Upper lobe of left lung (tissue), 6 donors: ENCODE results near the gene MTTP. TPM values are rescaled to one million over a fixed set of nuclear protein-coding genes. Genes with fewer than 3 reads are reported as not detected.

Experiments
- ATAC-seq, 2 donors: fragments of 200-7000 bp; cut with Tn5 transposase; one replicate each; pipeline ENCODE4 v1.9.1; 2022; ENCODE audit warnings: mild to moderate bottlenecking in 2 of 2, moderate library complexity in 2 of 2; ENCODE audit not compliant: low FRiP score in 2 of 2
- DNase-seq, 2 donors: peaks; one replicate each; pipeline ENCODE4 v3.0.0-alpha.2; 2019 to 2020
- H3K27ac ChIP-seq, 4 donors: fragments of 200-600 bp; sonication (generic); one replicate each; pipeline ENCODE4 v1.5.1; 2016 to 2019
- H3K27me3 ChIP-seq, 4 donors: fragments of 200-600 bp; sonication (generic); one replicate each; pipeline ENCODE4 v1.5.1; 2017 to 2019
- H3K36me3 ChIP-seq, 4 donors: fragments of 200-600 bp; sonication (generic); one replicate each; pipeline ENCODE4 v1.5.1; 2016 to 2019
- H3K4me1 ChIP-seq, 4 donors: fragments of 200-600 bp; sonication (generic); one replicate each; pipeline ENCODE4 v1.5.1; 2018 to 2019
- H3K4me3 ChIP-seq, 4 donors: fragments of 200-600 bp; sonication (generic); one replicate each; pipeline ENCODE4 v1.5.1; 2017 to 2019; ENCODE audit warnings: mild to moderate bottlenecking in 2 of 4, moderate library complexity in 1 of 4
- H3K9me3 ChIP-seq, 4 donors: fragments of 200-600 bp; sonication (generic); one replicate each; pipeline ENCODE4 v1.5.1; 2018 to 2019
- EP300 ChIP-seq, 4 donors: sonication (generic); formaldehyde crosslinking; IDR thresholded peaks; one replicate each; pipeline ENCODE4 v1.5.1; 2017; ENCODE audit warnings: antibody characterized with exemption in 4 of 4, control low read depth in 2 of 4
- POLR2A ChIP-seq, 4 donors: fragments of 450-650 bp; IDR thresholded peaks; one replicate each; pipeline ENCODE4 v1.5.1; 2016 to 2017; ENCODE audit warnings: antibody characterized with exemption in 4 of 4, mild to moderate bottlenecking in 2 of 4
- POLR2AphosphoS5 ChIP-seq, 2 donors: sonication (generic); formaldehyde crosslinking; IDR thresholded peaks; one replicate each; pipeline ENCODE4 v1.5.1; 2017; ENCODE audit warnings: antibody characterized with exemption in 2 of 2
- WGBS, 2 donors: methylation state at CpG; one replicate each; pipeline ENCODE4 v1.1.5; 2017 to 2018; 5-methylcytosine and 5-hydroxymethylcytosine counted together
- total RNA-seq, 6 donors: library from RNA; depleted of rRNA in 4 of 6; stranded (reverse); fragments of >200 nt in 4 of 6; gene quantifications; one replicate each; pipeline versions ENCODE4 v1.1.0 to v1.2.1, GENCODE V29; 2016 to 2021
- TF ChIP-seq, protein P1 (sequence below), 6 experiments: fragments of 450-650 bp in 4 of 6; fragments of 200-600 bp in 2 of 6; sonication (generic) in 2 of 6; IDR thresholded peaks; one replicate each; pipeline ENCODE4 v1.5.1; 2016 to 2019; ENCODE audit warnings: antibody characterized with exemption in 6 of 6
- donor health status: DM: no; HTN: no; CAD: no; lungs with moderate emphysema.
- donor health status: DM: no; HTN: yes; CAD: no; lungs with severe emphysema.

Gene MTTP
- total RNA-seq, 6 donors from 2014 or later, result 0.22 to 0.79 (median 0.47) TPM; not detected in 1

DNA sequence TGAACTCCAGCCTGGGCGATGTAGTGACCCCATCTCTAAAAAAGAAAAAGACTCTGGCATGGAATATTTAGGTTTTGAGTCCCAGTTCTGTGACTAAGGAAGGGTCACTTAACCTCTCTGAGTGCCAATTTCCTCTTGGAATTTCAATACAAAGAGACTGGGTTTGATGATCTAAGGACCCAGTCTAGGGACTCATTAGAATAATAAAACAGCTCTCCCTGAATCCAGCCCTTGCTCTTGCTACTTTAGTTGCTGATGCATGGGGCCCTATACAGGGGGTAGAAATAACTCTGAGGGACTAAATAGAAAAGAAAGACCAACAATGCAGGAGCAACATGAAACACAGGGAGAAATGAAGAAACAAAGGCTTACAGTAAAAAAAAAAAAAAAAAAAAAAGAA lies 70.4 kb downstream of the MTTP start:
- WGBS, 2 donors, result 94 to 100% methylated on average over 1 of the region's 1 CpG
- Histone ChIP-seq H3K4me1 (no peaks in the 10 kb centered on the region), H3K9me3 (no peaks in the 10 kb centered on the region), H3K27me3 (no peaks in the 10 kb centered on the region), H3K36me3 (no peaks in the 10 kb centered on the region), H3K27ac (no peak overlapping the region), H3K4me3 (no peak overlapping the region)
- ATAC-seq (no peak), DNase-seq (no peak)
- TF ChIP-seq POLR2AphosphoS5 (IDR thresholded peaks at IDR 0.05) (no peak), POLR2A (IDR thresholded peaks at IDR 0.05) (no peak), EP300 (IDR thresholded peaks at IDR 0.05) (no peak)
- TF ChIP-seq, protein P1, sequence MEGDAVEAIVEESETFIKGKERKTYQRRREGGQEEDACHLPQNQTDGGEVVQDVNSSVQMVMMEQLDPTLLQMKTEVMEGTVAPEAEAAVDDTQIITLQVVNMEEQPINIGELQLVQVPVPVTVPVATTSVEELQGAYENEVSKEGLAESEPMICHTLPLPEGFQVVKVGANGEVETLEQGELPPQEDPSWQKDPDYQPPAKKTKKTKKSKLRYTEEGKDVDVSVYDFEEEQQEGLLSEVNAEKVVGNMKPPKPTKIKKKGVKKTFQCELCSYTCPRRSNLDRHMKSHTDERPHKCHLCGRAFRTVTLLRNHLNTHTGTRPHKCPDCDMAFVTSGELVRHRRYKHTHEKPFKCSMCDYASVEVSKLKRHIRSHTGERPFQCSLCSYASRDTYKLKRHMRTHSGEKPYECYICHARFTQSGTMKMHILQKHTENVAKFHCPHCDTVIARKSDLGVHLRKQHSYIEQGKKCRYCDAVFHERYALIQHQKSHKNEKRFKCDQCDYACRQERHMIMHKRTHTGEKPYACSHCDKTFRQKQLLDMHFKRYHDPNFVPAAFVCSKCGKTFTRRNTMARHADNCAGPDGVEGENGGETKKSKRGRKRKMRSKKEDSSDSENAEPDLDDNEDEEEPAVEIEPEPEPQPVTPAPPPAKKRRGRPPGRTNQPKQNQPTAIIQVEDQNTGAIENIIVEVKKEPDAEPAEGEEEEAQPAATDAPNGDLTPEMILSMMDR (IDR thresholded peaks at IDR 0.05), result no peak

DNA sequence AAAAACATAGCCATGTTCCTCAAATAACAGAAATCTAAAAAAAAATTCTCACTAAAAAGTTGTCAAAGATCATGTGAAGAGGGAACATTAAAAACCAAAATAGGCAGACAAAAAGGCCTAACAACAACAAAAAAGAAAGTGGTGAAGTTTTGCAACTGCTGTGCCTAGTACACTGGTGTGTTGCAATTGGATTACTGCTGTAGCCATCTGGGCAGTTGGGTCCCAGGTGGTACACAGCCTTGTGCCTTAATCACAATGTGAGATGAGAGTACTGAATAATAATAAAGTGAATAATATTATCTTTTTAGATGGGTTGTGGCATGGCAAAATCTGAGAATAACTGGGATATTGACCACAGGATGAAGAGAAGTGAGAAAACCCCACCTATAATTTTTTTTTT lies 71.0 kb downstream of the MTTP start:
- no peak for DNase-seq
- Histone ChIP-seq H3K27me3 (no peaks in the 10 kb centered on the region), H3K27ac (no peak overlapping the region), H3K4me3 (no peak overlapping the region), H3K9me3 (no peaks in the 10 kb centered on the region), H3K36me3 (no peaks in the 10 kb centered on the region), H3K4me1 (no peaks in the 10 kb centered on the region)
- no peak for ATAC-seq
- TF ChIP-seq POLR2AphosphoS5 (IDR thresholded peaks at IDR 0.05), result no peak
- TF ChIP-seq POLR2A (IDR thresholded peaks at IDR 0.05), result no peak
- no peak for TF ChIP-seq EP300 (IDR thresholded peaks at IDR 0.05)
- TF ChIP-seq, protein P1 (IDR thresholded peaks at IDR 0.05), result no peak

DNA sequence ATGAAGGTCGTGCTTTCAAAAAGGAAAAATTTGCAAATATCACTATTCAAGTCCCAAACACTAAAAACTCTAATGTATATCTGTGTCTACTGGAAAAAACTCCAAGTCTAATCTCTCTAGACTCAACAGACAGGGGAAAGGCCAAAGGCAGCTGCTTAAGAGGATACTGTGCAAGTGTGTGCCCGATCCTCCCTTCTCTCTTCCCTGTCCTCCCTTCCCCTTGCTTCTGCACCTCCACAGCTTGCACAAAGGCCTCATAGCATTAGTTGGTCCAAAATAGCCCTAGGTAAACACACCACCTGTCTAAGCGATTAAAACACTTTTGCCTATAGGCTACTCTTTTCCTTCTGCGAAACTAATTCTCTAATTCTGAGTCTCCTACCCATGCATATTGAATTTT lies 72.4 kb downstream of the MTTP start:
- H3K4me3 ChIP-seq, result no peak overlapping the region
- DNase-seq (no peak), ATAC-seq (no peak)
- no peaks in the 10 kb centered on the region for H3K27me3 ChIP-seq
- no peaks in the 10 kb centered on the region for H3K4me1 ChIP-seq
- 87% methylated on average over 4 of the region's 4 CpGs for WGBS, 2 donors
- no peaks in the 10 kb centered on the region for H3K36me3 ChIP-seq
- no peak for TF ChIP-seq EP300 (IDR thresholded peaks at IDR 0.05)
- TF ChIP-seq POLR2AphosphoS5 (IDR thresholded peaks at IDR 0.05), result no peak
- TF ChIP-seq POLR2A (IDR thresholded peaks at IDR 0.05), result no peak
- TF ChIP-seq, protein P1 (IDR thresholded peaks at IDR 0.05), result no peak
- no peak overlapping the region for H3K27ac ChIP-seq
- no peaks in the 10 kb centered on the region for H3K9me3 ChIP-seq

DNA sequence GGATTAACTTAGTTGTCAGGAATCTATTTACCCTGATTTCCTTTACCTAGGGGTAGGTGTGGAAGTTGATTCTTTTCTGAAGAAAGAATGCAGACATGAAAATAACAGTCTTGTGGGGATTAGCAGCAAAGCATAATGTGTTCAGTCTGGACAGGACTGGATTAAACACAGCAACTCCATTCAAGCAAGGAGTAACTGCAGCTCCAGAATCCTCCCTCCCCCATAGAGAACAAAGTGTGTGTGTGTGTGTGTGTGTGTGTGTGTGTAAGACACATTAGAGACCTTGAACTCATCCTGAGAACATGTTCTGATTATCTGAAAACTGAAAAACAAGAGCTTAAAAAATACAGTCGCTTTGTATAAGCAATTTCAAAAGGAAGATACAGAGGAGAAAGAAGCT lies 73.7 kb downstream of the MTTP start:
- Histone ChIP-seq H3K27ac (no peak overlapping the region), H3K27me3 (no peaks in the 10 kb centered on the region)
- no peak for ATAC-seq

DNA sequence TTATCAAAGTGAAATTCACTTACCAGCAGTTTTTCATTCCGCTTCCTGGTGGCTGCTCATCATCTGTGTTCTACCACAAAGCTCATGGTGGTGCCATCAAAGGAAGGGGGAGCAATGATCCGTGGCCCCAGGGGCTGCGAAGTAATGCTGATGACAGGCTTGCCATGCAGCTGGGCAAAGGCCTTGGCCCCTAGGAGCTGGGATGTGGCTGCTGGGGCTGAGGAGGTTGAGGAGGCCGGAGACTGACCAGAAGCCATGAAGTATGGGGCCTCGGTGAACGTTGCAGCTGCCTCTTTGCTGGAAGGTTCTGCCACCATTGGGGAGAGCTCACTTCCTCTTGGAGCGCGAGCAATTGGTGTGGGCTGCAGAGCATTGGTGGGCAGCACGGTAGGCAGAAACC lies 74.6 kb downstream of the MTTP start:
- H3K27me3 ChIP-seq, result no peaks in the 10 kb centered on the region
- 90 to 96% methylated on average over 6 to 9 of the region's 9 CpGs for WGBS, 2 donors
- no peaks in the 10 kb centered on the region for H3K9me3 ChIP-seq
- H3K36me3 ChIP-seq, result no peaks in the 10 kb centered on the region
- TF ChIP-seq POLR2A (IDR thresholded peaks at IDR 0.05), result no peak
- TF ChIP-seq POLR2AphosphoS5 (IDR thresholded peaks at IDR 0.05), result no peak
- TF ChIP-seq, protein P1 (IDR thresholded peaks at IDR 0.05), result no peak
- TF ChIP-seq EP300 (IDR thresholded peaks at IDR 0.05), result no peak
- DNase-seq, result no peak
- no peak overlapping the region for H3K27ac ChIP-seq
- no peaks in the 10 kb centered on the region for H3K4me1 ChIP-seq
- no peak overlapping the region for H3K4me3 ChIP-seq
- ATAC-seq, result no peak

More for the DNA sequence above, 73.7 kb downstream of the MTTP start:
- Histone ChIP-seq H3K36me3 (no peaks in the 10 kb centered on the region), H3K4me3 (no peak overlapping the region), H3K4me1 (no peaks in the 10 kb centered on the region), H3K9me3 (no peaks in the 10 kb centered on the region)
- 77 to 84% methylated on average over 1 of the region's 1 CpG for WGBS, 2 donors
- DNase-seq, result no peak
- TF ChIP-seq POLR2A (IDR thresholded peaks at IDR 0.05) (no peak), POLR2AphosphoS5 (IDR thresholded peaks at IDR 0.05) (no peak), EP300 (IDR thresholded peaks at IDR 0.05) (no peak)
- TF ChIP-seq, protein P1 (IDR thresholded peaks at IDR 0.05), result no peak
